ENCODE results near the gene TTLL10.
"Not testable (repeated sequence)": the region's sequence is repeated elsewhere in the genome, so short reads cannot be mapped to it uniquely, and the experiment has no call there.

The TTLL10 gene

GRCh38 chr1:1183833-1184775, 10.4 kb downstream of the TTLL10 start:
- no peak for DNase-seq (ENCODE audit: extremely low read depth in 1 of 2, low read depth in 1 of 2)

GRCh38 chr1:1185101-1185765, 11.6 kb downstream of the TTLL10 start:
- no peak for DNase-seq (ENCODE audit: extremely low read depth in 1 of 2, low read depth in 1 of 2)

GRCh38 chr1:1187938-1188337, 14.3 kb downstream of the TTLL10 start:
- DNase-seq (ENCODE audit: extremely low read depth in 1 of 2, low read depth in 1 of 2) = no peak

- no peak for DNase-seq (ENCODE audit: extremely low read depth in 1 of 2, low read depth in 1 of 2)
These were observed 15.4 kb downstream of the TTLL10 start for GRCh38 chr1:1189111-1189510.

GRCh38 chr1:1191734-1192133, 18.1 kb downstream of the TTLL10 start:
- DNase-seq (ENCODE audit: extremely low read depth in 1 of 2, low read depth in 1 of 2) = no peak

GRCh38 chr1:1194723-1195122, 21.0 kb downstream of the TTLL10 start:
- no peak for DNase-seq (ENCODE audit: extremely low read depth in 1 of 2, low read depth in 1 of 2)

GRCh38 chr1:1195726-1196125, 22.0 kb downstream of the TTLL10 start:
- DNase-seq (ENCODE audit: extremely low read depth in 1 of 2, low read depth in 1 of 2) = not testable (repeated sequence)

GRCh38 chr1:1196431-1197187, 22.9 kb downstream of the TTLL10 start:
- DNase-seq (ENCODE audit: extremely low read depth in 1 of 2, low read depth in 1 of 2) = no peak

GRCh38 chr1:1197188-1197500, 23.5 kb downstream of the TTLL10 start:
- no peak for DNase-seq (ENCODE audit: extremely low read depth in 1 of 2, low read depth in 1 of 2)

- DNase-seq (ENCODE audit: extremely low read depth in 1 of 2, low read depth in 1 of 2) = no peak
These were observed 24.1 kb downstream of the TTLL10 start for GRCh38 chr1:1197551-1198422.

- DNase-seq (ENCODE audit: extremely low read depth in 1 of 2, low read depth in 1 of 2) = no peak
These were observed 24.9 kb downstream of the TTLL10 start for GRCh38 chr1:1198423-1199140.

GRCh38 chr1:1199141-1199960, 25.7 kb downstream of the TTLL10 start:
- no peak for DNase-seq (ENCODE audit: extremely low read depth in 1 of 2, low read depth in 1 of 2)

GRCh38 chr1:1199961-1200875, 26.5 kb downstream of the TTLL10 start:
- DNase-seq (ENCODE audit: extremely low read depth in 1 of 2, low read depth in 1 of 2) = no peak

GRCh38 chr1:1200876-1201810, 27.5 kb downstream of the TTLL10 start:
- DNase-seq (ENCODE audit: extremely low read depth in 1 of 2, low read depth in 1 of 2) = peak; percentile 74 to 85

- DNase-seq (ENCODE audit: extremely low read depth in 1 of 2, low read depth in 1 of 2) = no peak
These were observed 29.3 kb downstream of the TTLL10 start for GRCh38 chr1:1202831-1203560.
